MG63 (cell line): ENCODE data around the gene BCL7C. TPM values are rescaled to one million over a fixed set of nuclear protein-coding genes. Genes with fewer than 3 reads are reported as not detected.
"Not testable (repeated sequence)": the region's sequence is repeated elsewhere in the genome, so short reads cannot be mapped to it uniquely, and the experiment has no call there.

ENCODE experiments used
- DNase-seq: peaks from one replicate; pipeline ENCODE4 v3.0.0-alpha.2; 2020
- H3K27me3 ChIP-seq: fragments of 250-450 bp; sonication (Bioruptor Pico); 2 replicates; pipeline ENCODE4 v1.5.1; 2020; ENCODE audit warnings: mild to moderate bottlenecking, moderate library complexity
- H3K36me3 ChIP-seq: fragments of 250-450 bp; sonication (Bioruptor Pico); 2 replicates; pipeline ENCODE4 v1.5.1; 2020; ENCODE audit warnings: mild to moderate bottlenecking, moderate library complexity
- H3K4me3 ChIP-seq: fragments of 250-450 bp; sonication (Bioruptor Pico); 2 replicates; pipeline ENCODE4 v1.5.1; 2020; ENCODE audit warnings: mild to moderate bottlenecking, moderate library complexity
- H3K9me3 ChIP-seq: fragments of 250-450 bp; sonication (Bioruptor Pico); 2 replicates; pipeline ENCODE4 v1.5.1; 2020; ENCODE audit warnings: mild to moderate bottlenecking, moderate library complexity
- total RNA-seq: library from RNA; depleted of rRNA; stranded (reverse); fragments of >200 nt; shearing (Covaris generic); gene quantifications from 2 replicates; pipeline ENCODE4 v1.2.3, GENCODE V29; 2014; ENCODE audit warnings: low replicate concordance

BCL7C gene
- total RNA-seq, 1 experiment from 2014 or later: 70.8 TPM

DNA sequence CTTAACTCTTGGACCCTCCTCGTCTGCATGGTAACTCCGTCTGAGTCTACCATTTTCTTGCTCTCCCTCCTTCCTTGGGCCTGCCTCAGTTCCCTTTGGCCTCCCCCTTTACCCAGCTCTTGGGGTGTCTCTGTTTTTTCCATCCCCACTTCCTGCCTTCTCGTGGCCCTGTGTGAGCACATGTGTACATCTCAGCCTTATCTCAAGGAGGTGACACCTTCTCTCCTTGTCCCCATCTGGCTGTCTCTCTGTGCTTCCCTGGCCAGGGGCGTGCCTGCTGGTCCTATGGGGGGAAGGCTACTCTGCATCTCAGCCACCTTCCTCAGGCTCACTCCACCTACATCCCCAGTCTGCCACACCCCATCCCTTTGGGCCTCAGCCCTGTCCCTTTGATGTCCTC is 9.1 kb upstream of the BCL7C start:
- no peak overlapping the region for H3K4me3 ChIP-seq
- H3K36me3 ChIP-seq: no peaks in the 10 kb centered on the region
- no peak for DNase-seq
- no peaks in the 10 kb centered on the region for H3K27me3 ChIP-seq
- no peaks in the 10 kb centered on the region for H3K9me3 ChIP-seq

GRCh38 chr16:30902029-30902972 is 8.4 kb upstream of the BCL7C start:
- no peaks in the 10 kb centered on the region for H3K27me3 ChIP-seq
- no peaks in the 10 kb centered on the region for H3K36me3 ChIP-seq
- H3K4me3 ChIP-seq: peak overlapping the region; percentile 44
- peak; percentile 78 for DNase-seq
- no peaks in the 10 kb centered on the region for H3K9me3 ChIP-seq

DNA sequence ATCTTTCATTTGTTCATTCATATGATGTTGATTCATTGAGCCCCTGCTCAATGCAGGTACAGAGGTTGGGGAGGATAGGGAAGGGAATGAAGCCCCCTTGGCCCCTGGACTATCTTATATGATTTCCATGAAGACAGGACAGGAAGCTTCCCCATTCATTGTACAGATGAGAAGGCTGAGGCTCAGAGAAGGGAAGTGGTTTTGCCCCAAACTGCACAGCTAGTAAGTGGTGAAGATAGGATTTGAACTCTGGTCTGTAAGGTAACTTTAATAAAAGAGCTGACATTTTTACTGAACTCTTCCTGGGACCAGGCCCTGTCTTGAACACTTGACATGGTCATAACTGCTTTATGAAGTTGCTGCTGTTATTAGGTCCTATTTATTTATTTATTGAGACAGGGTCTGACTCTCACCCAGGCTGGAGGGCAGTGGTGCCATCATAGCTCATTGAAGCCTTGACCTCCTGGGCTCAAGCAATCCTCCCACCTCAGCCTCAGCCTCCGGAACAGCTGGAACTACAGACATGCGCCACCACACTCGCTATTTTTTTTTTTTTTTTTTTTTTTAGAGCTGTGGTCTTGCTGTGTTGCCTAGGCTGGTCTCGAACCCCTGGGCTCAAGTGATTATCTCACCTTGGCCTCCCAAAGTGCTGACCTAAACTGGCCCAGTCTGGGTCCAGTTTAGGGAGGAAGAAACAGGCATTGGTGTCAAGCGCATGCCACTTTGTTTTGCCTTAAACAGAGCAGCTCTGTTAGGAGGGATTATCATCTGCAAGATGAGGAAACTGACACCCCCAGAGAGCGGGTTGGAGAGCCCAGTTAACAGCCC is 7.5 kb upstream of the BCL7C start:
- no peaks in the 10 kb centered on the region for H3K27me3 ChIP-seq
- H3K9me3 ChIP-seq: no peaks in the 10 kb centered on the region
- H3K4me3 ChIP-seq: peak overlapping the region; percentile 44
- no peaks in the 10 kb centered on the region for H3K36me3 ChIP-seq
- DNase-seq: no peak

DNA sequence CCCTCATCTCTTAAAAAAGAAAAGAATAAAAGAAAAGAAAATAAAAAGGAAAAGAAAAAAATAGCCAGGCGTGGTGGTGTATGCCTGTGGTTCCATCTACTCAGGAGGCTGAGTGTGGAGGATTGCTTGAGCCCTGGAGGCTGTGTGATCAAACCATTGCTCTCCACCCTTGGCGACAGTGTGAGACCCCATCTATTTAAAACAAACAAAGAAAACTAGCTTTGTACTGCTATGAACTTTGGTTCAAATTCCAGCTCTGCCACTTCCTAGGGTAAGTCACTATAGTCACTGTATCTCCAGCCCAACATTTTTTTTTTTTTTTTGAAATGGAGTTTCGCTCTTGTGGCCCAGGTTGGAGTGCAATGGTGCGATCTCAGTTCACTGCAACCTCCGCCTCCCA is 6.7 kb upstream of the BCL7C start:
- H3K9me3 ChIP-seq: no peaks in the 10 kb centered on the region
- DNase-seq: no peak
- no peak overlapping the region for H3K4me3 ChIP-seq
- H3K27me3 ChIP-seq: no peaks in the 10 kb centered on the region
- H3K36me3 ChIP-seq: no peaks in the 10 kb centered on the region

DNA sequence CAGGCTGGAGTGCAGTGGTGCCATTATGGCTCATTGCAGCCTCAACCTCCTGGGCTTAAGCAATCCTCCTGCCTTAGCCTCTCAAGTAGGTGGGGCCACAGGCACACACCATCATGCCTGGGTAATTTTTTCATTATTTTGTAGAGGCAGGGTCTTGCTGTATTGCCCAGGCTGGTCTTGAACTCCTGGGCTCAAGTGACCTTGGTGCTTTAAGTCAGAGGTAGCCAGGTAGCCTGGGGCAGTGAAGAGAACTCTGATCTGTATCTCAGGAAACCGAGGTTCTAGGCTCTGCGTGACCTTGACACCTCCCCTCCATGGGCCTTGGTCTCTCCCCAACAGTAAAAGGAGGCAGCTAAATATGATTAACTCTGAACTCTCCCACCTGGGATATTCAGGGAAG is 5.9 kb upstream of the BCL7C start:
- no peak overlapping the region for H3K4me3 ChIP-seq
- DNase-seq: no peak
- H3K27me3 ChIP-seq: no peaks in the 10 kb centered on the region
- H3K9me3 ChIP-seq: no peaks in the 10 kb centered on the region
- H3K36me3 ChIP-seq: no peaks in the 10 kb centered on the region

GRCh38 chr16:30896889-30897733 is 3.2 kb upstream of the BCL7C start:
- no peak for DNase-seq
- Histone ChIP-seq H3K27me3 (no peaks in the 10 kb centered on the region), H3K36me3 (peaks cover 7% of the 10 kb centered on the region; the same call in 1 of the 2 replicates)

GRCh38 chr16:30896261-30896888 is 2.5 kb upstream of the BCL7C start, which contains the start of gene CTF1:
CTF1 (plus strand) TSS chr16:30896614; CDS start chr16:30896644, 30 bp downstream.
- Histone ChIP-seq H3K4me3 (no peak within 1 kb of the TSS), H3K27me3 (no peaks in the 10 kb centered on the region), H3K9me3 (no peaks in the 10 kb centered on the region), H3K36me3 (peaks cover 13% of the 10 kb centered on the region)
- DNase-seq: no peak

More at GRCh38 chr16:30896889-30897733, 3.2 kb upstream of the BCL7C start:
- H3K9me3 ChIP-seq: no peaks in the 10 kb centered on the region
- no peak overlapping the region for H3K4me3 ChIP-seq

DNA sequence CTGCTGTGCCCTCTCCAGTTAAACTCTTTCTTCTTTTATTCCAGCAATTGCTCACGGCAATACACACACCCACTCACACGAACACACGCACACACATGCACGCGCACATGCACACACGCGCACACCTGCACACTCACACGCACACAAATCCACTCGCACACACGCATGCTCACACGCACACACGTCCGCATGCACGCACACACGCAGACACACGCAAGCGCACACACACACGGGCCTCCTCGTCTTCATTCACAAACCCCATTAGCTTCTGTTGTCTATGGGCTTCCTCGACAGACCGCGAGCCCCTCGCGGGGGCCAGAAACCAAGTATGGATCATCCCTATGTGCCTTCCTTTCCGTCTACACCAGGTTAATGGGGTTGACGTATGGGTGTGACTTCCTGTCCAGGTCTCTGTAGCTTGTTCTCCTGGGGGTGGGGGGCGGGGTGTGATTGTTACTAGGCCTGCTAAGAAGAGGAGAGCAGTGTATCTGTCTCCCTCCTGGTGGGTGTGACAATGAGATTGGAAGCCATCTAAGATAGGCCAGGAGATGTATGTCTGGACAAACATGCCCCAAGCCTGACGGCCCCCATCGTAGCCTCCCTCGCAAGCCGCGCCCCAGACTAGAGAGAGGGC is 1.9 kb upstream of the BCL7C start:
- DNase-seq: no peak
- no peaks in the 10 kb centered on the region for H3K9me3 ChIP-seq
- no peak overlapping the region for H3K4me3 ChIP-seq
- no peaks in the 10 kb centered on the region for H3K27me3 ChIP-seq
- peaks cover 17% of the 10 kb centered on the region for H3K36me3 ChIP-seq

GRCh38 chr16:30894540-30895368 is 877 bp upstream of the BCL7C start:
- Histone ChIP-seq H3K9me3 (no peaks in the 10 kb centered on the region), H3K36me3 (peaks cover 23% of the 10 kb centered on the region), H3K4me3 (peak overlapping the region; percentile 86), H3K27me3 (no peaks in the 10 kb centered on the region)
- no peak for DNase-seq

- no peaks in the 10 kb centered on the region for H3K9me3 ChIP-seq
- DNase-seq: peak; percentile 32
- peak overlapping the region; percentile 86 for H3K4me3 ChIP-seq
- no peaks in the 10 kb centered on the region for H3K27me3 ChIP-seq
- H3K36me3 ChIP-seq: peaks cover 29% of the 10 kb centered on the region
These were observed 497 bp downstream of the BCL7C start for GRCh38 chr16:30893417-30893743.

GRCh38 chr16:30892670-30893416 is 1.0 kb downstream of the BCL7C start:
- Histone ChIP-seq H3K4me3 (peak overlapping the region; percentile 86), H3K27me3 (no peaks in the 10 kb centered on the region), H3K9me3 (no peaks in the 10 kb centered on the region), H3K36me3 (peaks cover 33% of the 10 kb centered on the region)
- no peak for DNase-seq

DNA sequence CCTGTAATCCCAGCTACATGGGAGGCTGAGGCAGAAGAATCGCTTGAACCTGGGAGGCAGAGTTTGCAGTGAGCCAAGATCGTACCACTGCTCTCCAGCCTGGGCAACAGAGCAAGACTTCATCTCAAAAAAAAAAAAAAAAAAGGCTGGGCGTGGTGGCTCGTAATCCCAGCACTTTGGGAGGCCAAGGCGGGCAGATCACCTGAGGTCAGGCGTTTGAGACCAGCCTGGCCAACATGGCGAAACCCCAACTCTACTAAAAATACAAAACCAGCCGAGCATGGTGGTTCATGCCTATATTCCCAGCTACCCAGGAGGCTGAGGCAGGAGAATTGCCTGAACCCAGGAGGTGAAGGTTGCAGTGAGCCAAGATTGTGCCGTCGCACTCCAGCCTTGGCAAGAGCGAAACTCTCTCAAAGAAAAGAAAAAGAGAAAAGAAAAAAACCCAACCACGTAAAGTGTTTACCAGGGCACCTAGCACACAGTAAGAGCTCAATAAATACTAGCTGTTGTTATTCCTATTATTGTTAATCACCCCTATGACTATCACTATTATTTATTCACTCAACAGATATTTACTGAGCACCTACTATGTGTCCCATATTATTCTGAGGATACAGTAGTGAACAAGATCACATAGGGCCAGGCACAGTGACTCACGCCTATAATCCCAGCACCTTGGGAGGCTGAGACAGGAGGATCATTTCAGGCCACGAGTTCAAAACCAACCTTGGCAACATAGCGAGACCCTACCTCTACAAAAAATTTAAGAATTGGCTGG is 2.6 kb downstream of the BCL7C start:
- not testable (repeated sequence) for DNase-seq, H3K27me3 ChIP-seq, H3K4me3 ChIP-seq, H3K9me3 ChIP-seq
- peaks cover 46% of the 10 kb centered on the region for H3K36me3 ChIP-seq

DNA sequence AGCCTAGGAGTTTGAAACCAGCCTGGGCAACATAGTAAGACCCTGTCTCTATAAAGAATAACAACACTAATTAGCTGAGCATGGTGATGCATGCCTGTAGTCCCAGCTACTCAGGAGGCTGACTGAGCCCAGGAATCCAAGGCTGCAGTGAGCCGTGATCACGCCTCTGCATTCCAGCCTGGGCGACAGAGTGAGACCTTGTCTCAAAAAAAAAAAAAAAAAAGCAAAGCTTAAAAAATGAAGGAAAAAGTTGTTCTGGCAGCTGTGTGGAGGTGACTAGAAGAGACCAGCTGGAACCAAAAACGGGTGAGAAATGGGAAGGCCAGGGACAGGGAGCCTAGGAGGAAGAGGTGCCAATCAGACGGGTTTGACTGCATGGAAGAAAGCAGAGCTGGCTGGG is 4.2 kb downstream of the BCL7C start:
- Histone ChIP-seq H3K4me3 (no peak overlapping the region), H3K27me3 (no peaks in the 10 kb centered on the region), H3K9me3 (no peaks in the 10 kb centered on the region), H3K36me3 (peaks cover 59% of the 10 kb centered on the region)
- no peak for DNase-seq
